Thyroid gland (tissue), 4 donors: ENCODE results near the gene CNTNAP5.

Experiments
- CTCF ChIP-seq, 6 experiments: fragments of 200-600 bp in 3 of 6; fragments of 450-650 bp in 3 of 6; sonication (generic) in 3 of 6; IDR thresholded peaks; one replicate each; pipeline ENCODE4 v1.5.1; 2016 to 2019; ENCODE audit warnings: antibody characterized with exemption in 6 of 6, mild to moderate bottlenecking in 2 of 6, inconsistent platforms in 1 of 6, moderate library complexity in 1 of 6
- POLR2A ChIP-seq, 2 donors: fragments of 450-650 bp; IDR thresholded peaks; one replicate each; pipeline ENCODE4 v1.6.1; 2017; ENCODE audit warnings: antibody characterized with exemption in 2 of 2, mild to moderate bottlenecking in 2 of 2, moderate library complexity in 1 of 2

DNA sequence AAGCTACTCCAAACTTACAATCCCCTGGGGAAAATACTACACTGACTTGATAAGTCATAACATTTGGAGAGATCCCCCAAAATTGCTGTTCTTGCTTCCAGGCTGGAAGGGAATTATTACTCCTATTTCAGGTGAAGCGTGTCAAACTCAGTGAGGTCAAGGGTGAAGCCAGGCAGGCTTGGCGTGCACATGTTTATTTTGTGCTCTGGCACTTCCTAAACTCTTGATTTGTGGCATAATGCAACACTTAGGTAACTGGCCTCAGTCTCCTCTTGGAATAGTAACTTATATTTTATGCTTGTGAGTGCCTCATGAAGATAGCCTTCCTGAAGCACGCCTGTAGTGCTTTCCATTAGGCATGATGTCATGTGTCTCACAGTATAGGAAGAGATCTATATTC, 751.2 kb downstream of the CNTNAP5 start:
- no peak for TF ChIP-seq CTCF (IDR thresholded peaks at IDR 0.05)
- TF ChIP-seq POLR2A (IDR thresholded peaks at IDR 0.05): no peak
